PFSK-1 (cell line): ENCODE measurements around the gene LPCAT1.

ENCODE experiments used
- FOXP2 ChIP-seq: optimal IDR thresholded peaks from 2 replicates; pipeline ENCODE3; 2011; ENCODE audit warnings: borderline replicate concordance, control low read depth, inconsistent platforms; ENCODE audit not compliant: insufficient read depth; ENCODE audit errors: extremely low read length, extremely low read depth
- POLR2AphosphoS5 ChIP-seq: IDR thresholded peaks from 2 replicates; pipeline ENCODE4 v1.6.1; 2012; ENCODE audit warnings: low read depth, mild to moderate bottlenecking, control low read depth, low read length, moderate library complexity
- SIN3A ChIP-seq: IDR thresholded peaks from 2 replicates; pipeline ENCODE4 v1.6.1; 2012; ENCODE audit warnings: mild to moderate bottlenecking, low read length, moderate library complexity, borderline replicate concordance; ENCODE audit not compliant: insufficient read depth
- TAF1 ChIP-seq: IDR thresholded peaks from 2 replicates; pipeline ENCODE4 v1.6.1; 2012; ENCODE audit warnings: low read length, control low read depth, borderline replicate concordance; ENCODE audit not compliant: insufficient read depth
- TF ChIP-seq, protein P1 (sequence below), 2 experiments: IDR thresholded peaks; 2 replicates each; pipeline versions ENCODE4 v1.6.1 to v1.8.0; 2011 to 2012; ENCODE audit warnings: low read depth in 2 of 2, low read length in 2 of 2, control low read depth in 1 of 2, inconsistent platforms in 1 of 2, mild to moderate bottlenecking in 1 of 2, moderate library complexity in 1 of 2; ENCODE audit not compliant: insufficient read depth in 1 of 2

The LPCAT1 gene

DNA sequence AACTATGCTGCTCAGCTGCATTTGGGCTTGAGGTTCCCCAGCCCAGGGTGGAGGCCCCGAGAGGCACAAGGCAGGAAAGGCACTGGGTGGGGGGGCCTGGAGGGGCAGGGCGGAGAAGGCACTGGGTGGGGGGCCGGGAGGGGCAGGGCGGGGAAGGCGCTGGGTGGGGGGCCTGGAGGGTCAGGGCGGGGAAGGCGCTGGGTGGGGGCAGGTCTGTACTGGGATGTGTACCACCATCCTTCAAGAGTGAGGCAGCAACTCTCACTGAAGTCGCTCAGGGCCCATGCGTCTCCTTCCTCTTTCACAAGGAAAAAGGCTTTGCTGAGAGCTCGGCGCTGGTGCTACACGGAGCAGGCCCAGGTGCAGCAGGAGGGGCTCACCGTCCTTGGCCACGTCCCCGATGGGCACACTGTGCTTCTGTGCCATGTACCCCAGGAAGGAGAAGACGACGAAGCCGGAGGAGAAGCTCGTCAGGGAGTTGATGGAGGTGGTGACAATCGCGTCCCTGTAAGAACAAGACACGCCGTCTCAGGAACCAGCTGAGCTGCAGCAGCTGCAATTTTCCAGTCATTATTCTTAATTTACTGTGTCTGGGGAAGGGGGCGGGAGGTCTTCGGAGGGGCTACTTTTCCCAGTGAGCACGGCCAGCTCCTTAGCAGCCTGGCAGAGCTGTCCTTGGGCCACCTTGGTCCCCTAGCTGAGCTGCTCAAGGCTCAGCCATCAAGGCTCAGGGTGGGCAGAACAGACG lies 109.3 kb downstream of the LPCAT1 start:
- TF ChIP-seq, protein P1, sequence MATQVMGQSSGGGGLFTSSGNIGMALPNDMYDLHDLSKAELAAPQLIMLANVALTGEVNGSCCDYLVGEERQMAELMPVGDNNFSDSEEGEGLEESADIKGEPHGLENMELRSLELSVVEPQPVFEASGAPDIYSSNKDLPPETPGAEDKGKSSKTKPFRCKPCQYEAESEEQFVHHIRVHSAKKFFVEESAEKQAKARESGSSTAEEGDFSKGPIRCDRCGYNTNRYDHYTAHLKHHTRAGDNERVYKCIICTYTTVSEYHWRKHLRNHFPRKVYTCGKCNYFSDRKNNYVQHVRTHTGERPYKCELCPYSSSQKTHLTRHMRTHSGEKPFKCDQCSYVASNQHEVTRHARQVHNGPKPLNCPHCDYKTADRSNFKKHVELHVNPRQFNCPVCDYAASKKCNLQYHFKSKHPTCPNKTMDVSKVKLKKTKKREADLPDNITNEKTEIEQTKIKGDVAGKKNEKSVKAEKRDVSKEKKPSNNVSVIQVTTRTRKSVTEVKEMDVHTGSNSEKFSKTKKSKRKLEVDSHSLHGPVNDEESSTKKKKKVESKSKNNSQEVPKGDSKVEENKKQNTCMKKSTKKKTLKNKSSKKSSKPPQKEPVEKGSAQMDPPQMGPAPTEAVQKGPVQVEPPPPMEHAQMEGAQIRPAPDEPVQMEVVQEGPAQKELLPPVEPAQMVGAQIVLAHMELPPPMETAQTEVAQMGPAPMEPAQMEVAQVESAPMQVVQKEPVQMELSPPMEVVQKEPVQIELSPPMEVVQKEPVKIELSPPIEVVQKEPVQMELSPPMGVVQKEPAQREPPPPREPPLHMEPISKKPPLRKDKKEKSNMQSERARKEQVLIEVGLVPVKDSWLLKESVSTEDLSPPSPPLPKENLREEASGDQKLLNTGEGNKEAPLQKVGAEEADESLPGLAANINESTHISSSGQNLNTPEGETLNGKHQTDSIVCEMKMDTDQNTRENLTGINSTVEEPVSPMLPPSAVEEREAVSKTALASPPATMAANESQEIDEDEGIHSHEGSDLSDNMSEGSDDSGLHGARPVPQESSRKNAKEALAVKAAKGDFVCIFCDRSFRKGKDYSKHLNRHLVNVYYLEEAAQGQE (IDR thresholded peaks at IDR 0.05; ENCODE audit: insufficient read depth in 1 of 2, low read depth in 2 of 2, low read length in 2 of 2), result no peak
- TF ChIP-seq POLR2AphosphoS5 (no peak), SIN3A (no peak), FOXP2 (no peak), TAF1 (no peak)

- no peak for TF ChIP-seq POLR2AphosphoS5
Observed at GRCh38 chr5:1413611-1414241, 110.0 kb downstream of the LPCAT1 start.

GRCh38 chr5:1413211-1413610 lies 110.5 kb downstream of the LPCAT1 start:
- TF ChIP-seq, protein P1 (IDR thresholded peaks at IDR 0.05; ENCODE audit: insufficient read depth in 1 of 2, low read depth in 2 of 2, low read length in 2 of 2), result no peak
- TF ChIP-seq TAF1 (no peak), FOXP2 (no peak), SIN3A (no peak), POLR2AphosphoS5 (no peak)

GRCh38 chr5:1412621-1413020 lies 111.1 kb downstream of the LPCAT1 start:
- TF ChIP-seq TAF1 (no peak), POLR2AphosphoS5 (no peak), FOXP2 (no peak), SIN3A (no peak)
- TF ChIP-seq, protein P1 (IDR thresholded peaks at IDR 0.05; ENCODE audit: insufficient read depth in 1 of 2, low read depth in 2 of 2, low read length in 2 of 2), result no peak

GRCh38 chr5:1412163-1412562 lies 111.6 kb downstream of the LPCAT1 start:
- TF ChIP-seq TAF1, result no peak
- no peak for TF ChIP-seq FOXP2
- TF ChIP-seq, protein P1 (IDR thresholded peaks at IDR 0.05; ENCODE audit: insufficient read depth in 1 of 2, low read depth in 2 of 2, low read length in 2 of 2), result no peak
- no peak for TF ChIP-seq SIN3A
- no peak for TF ChIP-seq POLR2AphosphoS5
